Ascending aorta (tissue), 2 donors: ENCODE results near the gene GPHN. TPM values are rescaled to one million over a fixed set of nuclear protein-coding genes. Genes with fewer than 3 reads are reported as not detected.

Experiments used
- DNase-seq, 2 donors: peaks; one replicate each; pipeline ENCODE4 v3.0.0-alpha.2; 2019; ENCODE audit warnings: low spot score in 2 of 2
- H3K27ac ChIP-seq, 2 donors: fragments of 200-600 bp; sonication (generic); one replicate each; pipeline ENCODE4 v1.5.1; 2016 to 2017; ENCODE audit warnings: mild to moderate bottlenecking in 1 of 2
- H3K27me3 ChIP-seq: fragments of 200-600 bp; sonication (generic); one replicate; pipeline ENCODE4 v1.5.1; 2017
- H3K36me3 ChIP-seq, 2 donors: fragments of 200-600 bp; sonication (generic); one replicate each; pipeline ENCODE4 v1.5.1; 2016
- H3K4me1 ChIP-seq, 2 donors: fragments of 200-600 bp; sonication (generic); one replicate each; pipeline ENCODE4 v1.5.1; 2016 to 2017; ENCODE audit warnings: mild to moderate bottlenecking in 1 of 2
- H3K4me3 ChIP-seq, 2 donors: fragments of 200-600 bp; sonication (generic); one replicate each; pipeline ENCODE4 v1.5.1; 2016 to 2017; ENCODE audit warnings: mild to moderate bottlenecking in 1 of 2
- H3K9me3 ChIP-seq, 2 donors: fragments of 200-600 bp; sonication (generic); one replicate each; pipeline ENCODE4 v1.5.1; 2016
- CTCF ChIP-seq, 3 experiments: fragments of 200-600 bp in 2 of 3; fragments of 450-650 bp in 1 of 3; sonication (generic) in 2 of 3; IDR thresholded peaks; one replicate each; pipeline ENCODE4 v1.5.1; 2016 to 2019; ENCODE audit warnings: antibody characterized with exemption in 3 of 3, mild to moderate bottlenecking in 1 of 3, moderate library complexity in 1 of 3
- intact Hi-C: fragments of 100-400 bp; cut with DNase I; formaldehyde crosslinking; loops from one replicate; pipeline ENCODE4 v1.15.1; 2023
- total RNA-seq: library from RNA; depleted of rRNA; stranded (reverse); fragments of >200 nt; gene quantifications from one replicate; pipeline ENCODE4 v1.1.0, GENCODE V29; 2016

The GPHN gene
- total RNA-seq, 1 donor from 2014 or later, result 3.3 TPM

DNA sequence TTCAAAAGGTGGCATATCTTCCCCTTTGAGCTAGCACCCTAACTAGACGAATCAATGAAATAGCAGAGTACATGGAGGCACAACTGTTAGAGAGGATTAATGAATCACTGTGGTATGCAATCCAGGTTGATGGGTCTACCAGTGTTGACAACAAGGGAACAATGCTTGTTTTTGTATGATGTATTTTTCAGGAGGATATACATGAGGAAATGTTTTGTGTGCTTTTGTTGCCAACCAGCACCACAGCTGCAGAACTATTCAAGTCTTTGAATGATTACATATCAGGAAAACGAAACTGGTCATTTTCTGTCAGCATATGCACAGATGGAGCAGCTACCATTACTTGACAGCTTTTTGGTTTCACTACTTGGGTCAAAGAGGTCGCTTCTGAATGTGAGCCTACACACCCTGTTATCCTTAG, 142.6 kb downstream of the GPHN start:
- Histone ChIP-seq H3K4me3 (no peak overlapping the region), H3K36me3 (no peaks in the 10 kb centered on the region), H3K27me3 (no peaks in the 10 kb centered on the region), H3K27ac (no peak overlapping the region), H3K9me3 (peaks cover 0 to 1% of the 10 kb centered on the region in 2 donors), H3K4me1 (no peaks in the 10 kb centered on the region)
- no peak for TF ChIP-seq CTCF (IDR thresholded peaks at IDR 0.05)
- no peak for DNase-seq
- intact Hi-C loops, result no loop called here

DNA sequence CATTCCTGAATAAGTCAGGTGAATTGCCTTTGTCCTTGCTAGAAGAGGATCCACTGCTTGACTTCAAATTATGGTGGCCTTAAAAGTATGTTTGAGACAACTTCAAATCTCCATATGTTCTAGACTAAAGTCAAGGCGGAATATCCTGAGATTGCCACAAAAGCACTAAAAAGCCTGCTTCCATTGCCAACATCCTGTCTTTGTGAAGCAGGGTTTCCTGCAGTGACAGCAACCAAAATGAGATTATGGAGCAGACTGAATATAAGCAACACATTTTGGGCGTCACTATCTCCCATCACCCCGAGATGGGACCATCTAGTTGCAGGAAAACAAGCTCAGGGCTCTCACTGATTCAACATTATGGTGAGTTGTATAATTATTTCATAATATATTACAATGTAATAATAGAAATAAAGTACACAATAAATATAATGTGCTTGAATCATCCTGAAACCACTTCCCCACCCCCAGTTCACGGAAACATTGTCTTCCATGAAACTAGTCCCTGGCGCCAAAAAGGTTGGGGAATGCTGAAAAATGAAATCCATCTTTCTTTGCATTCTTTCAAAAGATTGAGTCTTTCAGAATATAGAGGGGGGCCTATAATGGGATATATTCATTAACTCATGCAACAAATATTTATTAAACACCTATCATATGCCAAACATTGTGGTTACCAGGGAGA, 143.7 kb downstream of the GPHN start:
- no peaks in the 10 kb centered on the region for H3K4me1 ChIP-seq
- no peak for TF ChIP-seq CTCF (IDR thresholded peaks at IDR 0.05)
- peaks cover 9 to 13% of the 10 kb centered on the region in 2 donors for H3K9me3 ChIP-seq
- H3K36me3 ChIP-seq, result no peaks in the 10 kb centered on the region
- DNase-seq, result no peak
- H3K4me3 ChIP-seq, result no peak overlapping the region
- no peak overlapping the region for H3K27ac ChIP-seq
- H3K27me3 ChIP-seq, result no peaks in the 10 kb centered on the region
- intact Hi-C loops, result no loop called here

DNA sequence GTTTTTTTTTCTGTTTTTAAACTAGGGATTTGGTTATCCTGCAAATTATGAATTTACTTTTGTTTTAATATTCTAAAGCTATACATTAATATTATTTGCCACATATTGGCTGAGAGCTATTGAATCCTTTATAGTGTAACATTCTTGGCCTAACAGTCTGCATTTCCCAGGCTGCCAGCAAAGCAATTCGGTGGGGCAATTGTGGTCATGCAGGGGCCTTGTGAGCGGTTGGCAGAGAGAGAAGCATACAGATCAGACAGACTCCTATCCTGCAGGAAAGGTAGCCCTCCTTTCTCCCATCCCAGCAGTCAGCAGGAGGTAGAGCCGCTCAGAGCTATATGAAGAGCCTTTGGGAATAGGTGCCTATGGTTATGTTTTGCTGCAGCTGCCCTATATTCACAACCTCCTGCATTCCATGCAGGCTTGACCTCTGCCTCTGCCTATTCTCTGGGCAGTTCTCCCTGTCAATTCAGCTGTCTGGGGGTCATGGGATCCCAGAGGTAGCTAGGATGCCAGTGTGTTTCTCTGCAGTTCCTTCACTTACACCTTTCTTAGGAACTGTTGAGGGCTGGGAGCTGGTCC, 144.7 kb downstream of the GPHN start:
- H3K27ac ChIP-seq, result no peak overlapping the region
- H3K4me1 ChIP-seq, result no peaks in the 10 kb centered on the region
- intact Hi-C loops, result no loop called here
- DNase-seq, result no peak
- no peaks in the 10 kb centered on the region for H3K36me3 ChIP-seq
- TF ChIP-seq CTCF (IDR thresholded peaks at IDR 0.05), result no peak
- no peak overlapping the region for H3K4me3 ChIP-seq
- peaks cover 18 to 22% of the 10 kb centered on the region in 2 donors for H3K9me3 ChIP-seq
- H3K27me3 ChIP-seq, result no peaks in the 10 kb centered on the region

- no peak for DNase-seq
- intact Hi-C loops, result no loop called here
- no peak for TF ChIP-seq CTCF (IDR thresholded peaks at IDR 0.05)
- H3K36me3 ChIP-seq, result no peaks in the 10 kb centered on the region
- no peak overlapping the region for H3K27ac ChIP-seq
- H3K27me3 ChIP-seq, result no peaks in the 10 kb centered on the region
- H3K9me3 ChIP-seq, result peaks cover 25 to 49% of the 10 kb centered on the region in 2 donors
- H3K4me3 ChIP-seq, result no peak overlapping the region
- H3K4me1 ChIP-seq, result no peaks in the 10 kb centered on the region
Measured at GRCh38 chr14:66657780-66658179, 149.8 kb downstream of the GPHN start.

- Histone ChIP-seq H3K27me3 (no peaks in the 10 kb centered on the region), H3K4me1 (no peaks in the 10 kb centered on the region), H3K4me3 (no peak overlapping the region), H3K9me3 (peaks cover 9 to 69% of the 10 kb centered on the region in 2 donors), H3K36me3 (no peaks in the 10 kb centered on the region), H3K27ac (no peak overlapping the region)
- TF ChIP-seq CTCF (IDR thresholded peaks at IDR 0.05), result no peak
- DNase-seq, result no peak
- intact Hi-C loops, result no loop called here
Measured at GRCh38 chr14:66662374-66662773, 154.4 kb downstream of the GPHN start.
